Spinal cord (tissue), 10 donors: ENCODE data around the gene SLC25A11. TPM values are rescaled to one million over a fixed set of nuclear protein-coding genes. Genes with fewer than 3 reads are reported as not detected.

ENCODE experiments used
- DNase-seq, 6 donors: peaks; one replicate each; pipeline versions ENCODE4 v3.0.0 to v3.0.0-alpha.2; 2013 to 2015; ENCODE audit warnings: low spot score in 6 of 6, low read depth in 4 of 6
- H3K27ac ChIP-seq: one replicate; pipeline ENCODE4 v1.5.1; 2013; ENCODE audit warnings: low read depth, low read length, control low read depth
- H3K27me3 ChIP-seq: one replicate; pipeline ENCODE4 v1.6.1; 2013; ENCODE audit warnings: low read length; ENCODE audit not compliant: control insufficient read depth, insufficient read depth
- H3K36me3 ChIP-seq: one replicate; pipeline ENCODE4 v1.6.1; 2013; ENCODE audit warnings: low read length; ENCODE audit not compliant: control insufficient read depth, insufficient read depth
- H3K4me1 ChIP-seq: one replicate; pipeline ENCODE4 v1.6.1; 2013; ENCODE audit warnings: low read length; ENCODE audit not compliant: control insufficient read depth, insufficient read depth
- H3K4me3 ChIP-seq: one replicate; pipeline ENCODE4 v1.5.1; 2013; ENCODE audit warnings: low read depth, low read length, control low read depth
- H3K9me3 ChIP-seq: one replicate; pipeline ENCODE4 v1.6.1; 2013; ENCODE audit warnings: low read length; ENCODE audit not compliant: control insufficient read depth, insufficient read depth
- WGBS: methylation state at CpG from one replicate; pipeline ENCODE4 v1.1.5; 2013; ENCODE audit warnings: missing lambda C conversion rate; ENCODE audit not compliant: insufficient coverage; 5-methylcytosine and 5-hydroxymethylcytosine counted together
- long read RNA-seq, 4 donors: transcript quantifications; one replicate each; lab custom pipeline, GENCODE V29; 2026
- polyA plus RNA-seq, 2 donors: library from polyadenylated mRNA; unstranded; fragments of 120-200 nt; gene quantifications; one replicate each; pipeline ENCODE4 v1.2.1, GENCODE V29; 2013; ENCODE audit not compliant: insufficient read length in 2 of 2
- total RNA-seq, 2 donors: library from RNA; depleted of rRNA in 1 of 2; stranded (reverse); fragments of 120-200 nt in 1 of 2; fragments of >200 nt in 1 of 2; gene quantifications; one replicate each; pipeline versions ENCODE4 v1.2.3 to v1.2.4, GENCODE V29; 2013 to 2014
- donor health status: healthy.

The SLC25A11 gene
- total RNA-seq (10 to 100 TPM; 57.2 to 63.0 TPM), polyA plus RNA-seq (10 to 100 TPM; 84.0 to 95.2 TPM)
- long read RNA-seq, donor 1, transcript SLC25A11-201 (8 exons, 1,897 nt): major isoform, 61 of 66 reads
- long read RNA-seq, donor 1, partial matches to known transcripts: 0 of 66 reads
- long read RNA-seq, donor 1, other reads (novel, unspliced or antisense): 0 of 66 reads
- long read RNA-seq, donor 2, transcript SLC25A11-201 (8 exons, 1,897 nt): major isoform, 20 of 26 reads
- long read RNA-seq, donor 2, partial matches to known transcripts: 0 of 26 reads
- long read RNA-seq, donor 2, other reads (novel, unspliced or antisense): 0 of 26 reads
- long read RNA-seq, donor 3, transcript SLC25A11-201 (8 exons, 1,897 nt): major isoform, 17 of 24 reads
- long read RNA-seq, donor 3, transcript SLC25A11-202 (7 exons, 952 nt): minor isoform, 6 of 24 reads
- long read RNA-seq, donor 3, partial matches to known transcripts: 0 of 24 reads
- long read RNA-seq, donor 3, other reads (novel, unspliced or antisense): 0 of 24 reads
- long read RNA-seq, donor 4, transcript SLC25A11-201 (8 exons, 1,897 nt): major isoform, 38 of 41 reads
- long read RNA-seq, donor 4, partial matches to known transcripts: 0 of 41 reads
- long read RNA-seq, donor 4, other reads (novel, unspliced or antisense): 0 of 41 reads

- Histone ChIP-seq H3K27me3 (no peaks in the 10 kb centered on the region), H3K27ac (peak within 1 kb of the TSS; percentile 96), H3K9me3 (no peaks in the 10 kb centered on the region), H3K4me1 (peaks cover 30% of the 10 kb centered on the region), H3K36me3 (peaks cover 72% of the 10 kb centered on the region), H3K4me3 (peak within 1 kb of the TSS; percentile 93)
- DNase-seq: peak; percentile 97 to 100 (median 99)
- WGBS: under 1% methylated on average over 71 of the region's 72 CpGs
Observed at GRCh38 chr17:4939796-4940554, at the start of gene SLC25A11, which contains the start of gene RNF167. SLC25A11 (minus strand) TSS chr17:4940046; CDS start chr17:4939910, 136 bp downstream. RNF167 (plus strand) TSS chr17:4940268; CDS start chr17:4940910, 642 bp downstream.

GRCh38 chr17:4987767-4988567 is 48.1 kb upstream of the SLC25A11 start:
- peaks cover 34% of the 10 kb centered on the region for H3K4me1 ChIP-seq
- peaks cover 12% of the 10 kb centered on the region for H3K36me3 ChIP-seq
- DNase-seq: peak in 2 of 6 donors; percentile 45 to 62
- 5% methylated on average over 26 of the region's 30 CpGs for WGBS
- peak overlapping the region; percentile 89 for H3K27ac ChIP-seq
- H3K4me3 ChIP-seq: peak overlapping the region; percentile 85
- H3K9me3 ChIP-seq: no peaks in the 10 kb centered on the region
- H3K27me3 ChIP-seq: no peaks in the 10 kb centered on the region

DNA sequence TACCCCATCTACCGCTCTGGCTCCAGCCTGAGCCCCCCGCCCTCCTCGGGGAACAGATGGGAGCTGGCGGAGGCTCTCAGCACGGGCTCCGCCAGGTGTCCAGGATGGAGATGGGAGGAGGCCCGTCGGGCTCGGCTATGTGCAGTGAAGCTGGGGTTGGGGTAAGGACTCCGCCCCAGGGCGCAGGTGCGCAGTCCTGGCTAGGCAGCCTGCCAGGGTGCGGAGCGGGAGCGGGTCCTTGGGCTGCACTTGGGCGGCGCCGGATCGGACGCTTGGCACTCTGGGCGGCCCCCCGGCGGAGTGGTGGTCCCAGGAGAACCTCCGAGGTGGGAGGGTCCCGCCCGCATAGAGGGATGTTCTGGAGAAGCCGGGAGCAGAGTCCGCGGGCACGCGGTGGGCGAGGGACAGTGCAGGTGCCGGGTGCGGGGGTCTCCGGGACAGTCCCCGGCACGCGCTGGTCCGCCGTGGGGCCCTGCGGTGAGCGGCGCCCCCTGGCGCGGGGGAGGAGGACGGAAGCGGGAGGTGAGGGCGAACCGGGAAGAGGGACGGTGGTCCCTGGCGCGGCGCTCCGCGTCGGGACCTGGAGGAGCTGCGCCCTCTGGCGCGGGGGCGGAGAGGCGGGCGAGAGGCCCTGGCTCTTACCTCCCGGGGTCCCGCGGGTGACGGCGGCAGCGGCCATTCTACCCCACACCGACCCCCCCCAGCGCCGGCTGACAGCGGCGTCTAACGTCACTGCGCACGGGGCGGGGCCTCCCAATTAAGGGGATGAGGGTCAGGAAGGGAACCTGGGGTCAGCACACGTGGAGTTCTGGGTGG is 47.3 kb upstream of the SLC25A11 start, which contains the start of gene CAMTA2:
CAMTA2 (minus strand) TSS at position 725 of the 816 bp plus-strand sequence. CDS start 1,453 bp downstream, outside the sequence.
- Histone ChIP-seq H3K27me3 (no peaks in the 10 kb centered on the region), H3K4me1 (peaks cover 34% of the 10 kb centered on the region), H3K27ac (peak within 1 kb of the TSS; percentile 89), H3K9me3 (no peaks in the 10 kb centered on the region), H3K36me3 (peaks cover 20% of the 10 kb centered on the region), H3K4me3 (peak within 1 kb of the TSS; percentile 85)
- DNase-seq: peak in 4 of 6 donors; percentile 61 to 93 (median 83)
- WGBS: under 1% methylated on average over 77 of the region's 78 CpGs

DNA sequence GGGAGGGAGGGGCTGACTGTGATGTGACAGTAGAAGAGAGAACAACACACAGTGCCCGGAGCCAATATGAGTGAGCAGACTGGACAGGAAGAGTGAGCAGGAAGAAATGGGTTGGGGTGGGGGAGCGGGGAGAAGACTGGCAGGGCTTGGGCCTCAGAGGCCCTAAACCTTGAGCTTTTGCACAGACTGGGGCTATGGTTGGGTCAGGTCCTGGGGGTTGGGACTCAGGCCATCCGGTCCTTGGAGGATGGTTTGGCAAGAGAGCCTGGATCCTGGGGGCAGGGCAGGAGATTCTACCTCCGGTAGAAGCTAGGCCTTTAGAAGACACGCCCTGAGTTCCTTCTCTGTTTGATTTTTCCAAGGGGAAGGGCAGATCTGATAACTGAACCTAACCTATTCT is 46.6 kb upstream of the SLC25A11 start:
- 65% methylated on average over 3 of the region's 5 CpGs for WGBS
- Histone ChIP-seq H3K9me3 (no peaks in the 10 kb centered on the region), H3K27me3 (no peaks in the 10 kb centered on the region), H3K4me1 (peaks cover 34% of the 10 kb centered on the region), H3K4me3 (peak overlapping the region; percentile 85), H3K27ac (peak overlapping the region; percentile 6), H3K36me3 (peaks cover 28% of the 10 kb centered on the region)
- DNase-seq: no peak

GRCh38 chr17:4982305-4982704 is 42.5 kb upstream of the SLC25A11 start:
- H3K9me3 ChIP-seq: no peaks in the 10 kb centered on the region
- WGBS: 91% methylated on average over 4 of the region's 5 CpGs
- no peak overlapping the region for H3K4me3 ChIP-seq
- H3K36me3 ChIP-seq: peaks cover 65% of the 10 kb centered on the region
- H3K27ac ChIP-seq: no peak overlapping the region
- H3K27me3 ChIP-seq: no peaks in the 10 kb centered on the region
- no peak for DNase-seq
- H3K4me1 ChIP-seq: peaks cover 21% of the 10 kb centered on the region

DNA sequence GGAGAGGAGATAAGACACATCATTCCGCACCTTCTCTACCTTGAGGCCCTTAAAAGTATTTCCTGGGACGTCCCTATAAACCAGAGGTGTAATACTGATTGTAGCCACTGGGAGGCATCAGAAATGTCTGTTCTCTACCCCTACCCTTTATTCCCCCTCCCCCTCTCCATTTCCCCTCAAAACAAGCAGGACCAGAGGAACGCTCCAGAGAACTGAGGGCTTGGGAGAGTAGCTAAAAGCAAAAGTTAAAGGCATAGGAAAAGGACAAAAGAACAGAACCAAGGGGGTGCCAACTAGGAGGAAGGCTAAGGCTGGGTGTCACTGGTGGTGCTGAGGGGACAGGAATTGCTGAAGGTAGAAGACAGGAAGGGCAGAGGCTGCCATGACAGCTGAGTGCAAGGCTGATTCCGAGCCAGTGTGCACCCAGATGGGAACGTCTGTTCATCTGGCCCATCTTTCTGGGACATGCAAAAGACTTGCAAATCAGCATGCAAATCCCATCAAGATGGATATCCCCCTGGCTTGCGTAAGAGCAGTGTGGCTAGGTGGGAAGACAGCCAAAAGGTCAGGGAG is 40.9 kb upstream of the SLC25A11 start:
- peak in 2 of 6 donors; percentile 88 to 90 for DNase-seq
- Histone ChIP-seq H3K27me3 (no peaks in the 10 kb centered on the region), H3K4me3 (no peak overlapping the region), H3K27ac (no peak overlapping the region), H3K9me3 (no peaks in the 10 kb centered on the region), H3K36me3 (peaks cover 71% of the 10 kb centered on the region), H3K4me1 (peaks cover 8% of the 10 kb centered on the region)
- WGBS: 42% methylated on average over 4 of the region's 6 CpGs

DNA sequence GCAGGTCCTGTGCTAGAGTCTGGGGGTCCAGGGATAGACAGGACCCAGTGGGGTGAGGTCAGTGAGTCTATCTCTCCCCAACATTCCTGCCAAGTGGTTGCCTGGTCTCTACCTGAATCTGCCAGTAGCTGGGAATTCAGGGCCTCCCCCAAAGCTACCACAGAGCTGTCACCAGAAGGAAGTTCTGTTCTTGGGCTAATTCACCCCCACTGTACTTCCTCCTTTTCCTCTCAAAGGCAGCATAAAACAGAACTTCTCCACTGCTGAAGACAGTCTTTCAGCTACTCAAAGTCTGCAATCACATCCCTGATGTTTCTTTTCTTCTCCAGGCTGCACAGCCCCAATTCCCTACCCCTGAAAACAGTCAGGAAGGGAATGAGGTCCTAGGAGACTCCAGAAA is 38.9 kb upstream of the SLC25A11 start:
- Histone ChIP-seq H3K36me3 (peaks cover 81% of the 10 kb centered on the region), H3K27ac (no peak overlapping the region), H3K9me3 (no peaks in the 10 kb centered on the region), H3K4me1 (peaks cover 5% of the 10 kb centered on the region), H3K27me3 (no peaks in the 10 kb centered on the region), H3K4me3 (no peak overlapping the region)
- DNase-seq: no peak

GRCh38 chr17:4974115-4974670 is 34.3 kb upstream of the SLC25A11 start:
- Histone ChIP-seq H3K36me3 (peaks cover 86% of the 10 kb centered on the region), H3K9me3 (no peaks in the 10 kb centered on the region), H3K27me3 (no peaks in the 10 kb centered on the region), H3K4me3 (no peak overlapping the region), H3K27ac (no peak overlapping the region), H3K4me1 (peaks cover 12% of the 10 kb centered on the region)
- no peak for DNase-seq
- WGBS: 88% methylated on average over 3 of the region's 9 CpGs
